HG03442 (cell line): ENCODE measurements around the gene MBLAC2.
A peak's percentile ranks its signal among the peaks of the same experiment; 100 is the strongest.

Experiments used
- ATAC-seq: cut with Tn5 transposase; IDR thresholded peaks from one replicate; pipeline ENCODE4 v1.9.1; 2021; ENCODE audit warnings: mild to moderate bottlenecking, moderate library complexity; ENCODE audit not compliant: unreplicated experiment

Gene MBLAC2

GRCh38 chr5:90474235-90475107 is at the start of gene MBLAC2, which contains the start of gene POLR3G:
MBLAC2 (minus strand) TSS chr5:90474771; CDS start chr5:90474292, 479 bp downstream.
POLR3G (plus strand) TSS chr5:90474864; CDS start chr5:90485568, 10,704 bp downstream.
- peak; percentile 82 for ATAC-seq

- ATAC-seq, result no peak
Measured at GRCh38 chr5:90519081-90519480, 44.5 kb upstream of the MBLAC2 start.

GRCh38 chr5:90518661-90519060 is 44.1 kb upstream of the MBLAC2 start:
- peak; percentile 57 for ATAC-seq

GRCh38 chr5:90514520-90514919 is 39.9 kb upstream of the MBLAC2 start:
- ATAC-seq, result no peak

- ATAC-seq, result no peak
Measured at GRCh38 chr5:90510438-90510837, 35.9 kb upstream of the MBLAC2 start.

GRCh38 chr5:90506221-90506620 is 31.6 kb upstream of the MBLAC2 start:
- no peak for ATAC-seq

- ATAC-seq, result no peak
Measured at GRCh38 chr5:90504743-90505142, 30.2 kb upstream of the MBLAC2 start.

- ATAC-seq, result no peak
Measured at GRCh38 chr5:90503596-90503995, 29.0 kb upstream of the MBLAC2 start.

GRCh38 chr5:90495146-90495545 is 20.6 kb upstream of the MBLAC2 start:
- ATAC-seq, result no peak

- ATAC-seq, result no peak
Measured at GRCh38 chr5:90494043-90494442, 19.5 kb upstream of the MBLAC2 start.

GRCh38 chr5:90488791-90489190 is 14.2 kb upstream of the MBLAC2 start:
- no peak for ATAC-seq

- ATAC-seq, result no peak
Measured at GRCh38 chr5:90484540-90484939, 10.0 kb upstream of the MBLAC2 start.

GRCh38 chr5:90483206-90483605 is 8.6 kb upstream of the MBLAC2 start:
- no peak for ATAC-seq

- no peak for ATAC-seq
Measured at GRCh38 chr5:90480699-90481098, 6.1 kb upstream of the MBLAC2 start.

- no peak for ATAC-seq
Measured at GRCh38 chr5:90479611-90480385, 5.2 kb upstream of the MBLAC2 start.

- no peak for ATAC-seq
Measured at GRCh38 chr5:90477621-90478215, 3.1 kb upstream of the MBLAC2 start.

GRCh38 chr5:90477073-90477472 is 2.5 kb upstream of the MBLAC2 start:
- ATAC-seq, result no peak

GRCh38 chr5:90476391-90476790 is 1.8 kb upstream of the MBLAC2 start:
- no peak for ATAC-seq

GRCh38 chr5:90475436-90475980 is 937 bp upstream of the MBLAC2 start:
- no peak for ATAC-seq

- ATAC-seq, result peak; percentile 2
Measured at GRCh38 chr5:90473396-90474234, 956 bp downstream of the MBLAC2 start.
